ENCODE results near the gene FABP3. TPM values are rescaled to one million over a fixed set of nuclear protein-coding genes. Genes with fewer than 3 reads are reported as not detected.

Gene FABP3
- total RNA-seq, 6 donors from 2014 or later = 4.2 to 98.9 (median 27.2) TPM

DNA sequence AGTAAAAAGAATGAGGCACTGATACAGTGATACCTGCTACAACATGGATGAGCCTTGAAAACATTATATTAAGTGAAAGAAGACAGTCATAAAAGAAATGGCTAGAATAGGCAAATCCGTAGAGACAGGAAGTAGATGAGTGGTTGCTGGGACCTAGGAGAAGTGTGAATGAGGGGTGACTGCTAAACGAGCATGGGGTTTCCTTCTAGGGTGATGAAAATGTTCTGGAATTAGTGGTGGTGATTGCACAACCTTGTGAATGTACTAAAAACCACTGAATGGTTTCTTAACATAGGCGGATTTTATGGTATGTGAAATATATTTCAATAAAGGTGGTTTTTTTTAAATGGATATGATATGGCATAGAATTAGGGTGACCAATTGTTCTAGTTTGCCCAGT, 27.5 kb upstream of the FABP3 start:
- ATAC-seq (ENCODE audit: low FRiP score in 2 of 2) (no peak), DNase-seq (no peak)
- TF ChIP-seq EP300 (IDR thresholded peaks at IDR 0.05) (no peak), POLR2A (IDR thresholded peaks at IDR 0.05) (no peak), POLR2AphosphoS5 (IDR thresholded peaks at IDR 0.05) (no peak)
- TF ChIP-seq, protein P1, sequence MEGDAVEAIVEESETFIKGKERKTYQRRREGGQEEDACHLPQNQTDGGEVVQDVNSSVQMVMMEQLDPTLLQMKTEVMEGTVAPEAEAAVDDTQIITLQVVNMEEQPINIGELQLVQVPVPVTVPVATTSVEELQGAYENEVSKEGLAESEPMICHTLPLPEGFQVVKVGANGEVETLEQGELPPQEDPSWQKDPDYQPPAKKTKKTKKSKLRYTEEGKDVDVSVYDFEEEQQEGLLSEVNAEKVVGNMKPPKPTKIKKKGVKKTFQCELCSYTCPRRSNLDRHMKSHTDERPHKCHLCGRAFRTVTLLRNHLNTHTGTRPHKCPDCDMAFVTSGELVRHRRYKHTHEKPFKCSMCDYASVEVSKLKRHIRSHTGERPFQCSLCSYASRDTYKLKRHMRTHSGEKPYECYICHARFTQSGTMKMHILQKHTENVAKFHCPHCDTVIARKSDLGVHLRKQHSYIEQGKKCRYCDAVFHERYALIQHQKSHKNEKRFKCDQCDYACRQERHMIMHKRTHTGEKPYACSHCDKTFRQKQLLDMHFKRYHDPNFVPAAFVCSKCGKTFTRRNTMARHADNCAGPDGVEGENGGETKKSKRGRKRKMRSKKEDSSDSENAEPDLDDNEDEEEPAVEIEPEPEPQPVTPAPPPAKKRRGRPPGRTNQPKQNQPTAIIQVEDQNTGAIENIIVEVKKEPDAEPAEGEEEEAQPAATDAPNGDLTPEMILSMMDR (IDR thresholded peaks at IDR 0.05) = no peak
- Histone ChIP-seq H3K36me3 (no peaks in the 10 kb centered on the region), H3K4me1 (no peaks in the 10 kb centered on the region), H3K27me3 (no peaks in the 10 kb centered on the region), H3K4me3 (no peak overlapping the region), H3K9me3 (no peaks in the 10 kb centered on the region), H3K27ac (no peak overlapping the region)
- 15 to 30% methylated on average over 3 of the region's 3 CpGs for WGBS, 2 donors

DNA sequence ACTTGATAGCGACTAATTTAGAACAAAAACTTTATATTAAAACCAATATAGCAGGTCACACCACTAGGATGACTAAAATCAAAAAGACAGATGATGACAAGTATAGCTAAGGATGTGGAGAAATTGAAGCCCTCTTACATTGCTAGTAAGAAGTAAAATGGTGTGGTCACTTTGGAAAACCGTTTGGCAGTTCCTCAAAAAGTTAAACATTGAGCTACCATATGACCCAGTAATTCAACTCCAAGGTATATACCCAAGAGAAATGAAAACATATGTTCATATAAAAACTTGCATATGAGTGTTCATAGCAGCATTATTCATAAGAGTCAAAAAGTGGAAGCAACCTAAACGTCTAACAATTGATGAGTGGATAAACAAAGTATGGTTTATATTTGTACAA, 27.1 kb upstream of the FABP3 start:
- TF ChIP-seq, protein P1 (IDR thresholded peaks at IDR 0.05) = no peak
- TF ChIP-seq POLR2A (IDR thresholded peaks at IDR 0.05) (no peak), POLR2AphosphoS5 (IDR thresholded peaks at IDR 0.05) (no peak), EP300 (IDR thresholded peaks at IDR 0.05) (no peak)
- Histone ChIP-seq H3K27me3 (no peaks in the 10 kb centered on the region), H3K27ac (no peak overlapping the region), H3K4me1 (peaks cover under 1 to 1% (median 1%) of the 10 kb centered on the region in 4 donors), H3K36me3 (no peaks in the 10 kb centered on the region), H3K9me3 (no peaks in the 10 kb centered on the region), H3K4me3 (no peak overlapping the region)
- DNase-seq (no peak), ATAC-seq (ENCODE audit: low FRiP score in 2 of 2) (no peak)
- 47 to 53% methylated on average over 3 of the region's 3 CpGs for WGBS, 2 donors

DNA sequence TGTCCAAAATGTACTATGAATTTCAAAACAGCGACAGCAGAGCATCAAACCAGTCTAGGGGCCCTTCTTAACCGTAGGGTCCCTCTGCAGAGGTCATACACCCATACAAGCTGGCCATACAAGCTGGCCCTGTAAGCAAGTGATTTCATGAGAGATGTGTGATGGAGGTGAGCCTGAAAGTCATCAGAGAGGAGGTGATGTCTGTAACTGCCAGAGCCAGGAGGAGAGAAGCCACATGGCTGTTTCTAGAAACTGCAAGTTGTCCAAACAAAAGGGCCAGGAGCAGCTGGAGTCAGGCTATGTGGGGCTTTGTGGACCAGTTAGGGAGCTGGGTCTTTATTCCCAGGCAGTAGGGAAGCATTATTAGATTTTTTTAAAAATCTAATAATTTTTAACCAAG, 25.4 kb upstream of the FABP3 start:
- H3K4me3 ChIP-seq = no peak overlapping the region
- no peaks in the 10 kb centered on the region for H3K27me3 ChIP-seq
- no peaks in the 10 kb centered on the region for H3K9me3 ChIP-seq
- H3K36me3 ChIP-seq = no peaks in the 10 kb centered on the region
- no peak overlapping the region for H3K27ac ChIP-seq
- ATAC-seq (ENCODE audit: low FRiP score in 2 of 2) (no peak), DNase-seq (no peak)
- peaks cover 3 to 10% (median 9%) of the 10 kb centered on the region in 4 donors for H3K4me1 ChIP-seq
- no peak for TF ChIP-seq POLR2A (IDR thresholded peaks at IDR 0.05)
- TF ChIP-seq POLR2AphosphoS5 (IDR thresholded peaks at IDR 0.05) = no peak
- TF ChIP-seq, protein P1 (IDR thresholded peaks at IDR 0.05) = no peak
- TF ChIP-seq EP300 (IDR thresholded peaks at IDR 0.05) = no peak
- WGBS, 2 donors = 85 to 93% methylated on average over 2 of the region's 2 CpGs

DNA sequence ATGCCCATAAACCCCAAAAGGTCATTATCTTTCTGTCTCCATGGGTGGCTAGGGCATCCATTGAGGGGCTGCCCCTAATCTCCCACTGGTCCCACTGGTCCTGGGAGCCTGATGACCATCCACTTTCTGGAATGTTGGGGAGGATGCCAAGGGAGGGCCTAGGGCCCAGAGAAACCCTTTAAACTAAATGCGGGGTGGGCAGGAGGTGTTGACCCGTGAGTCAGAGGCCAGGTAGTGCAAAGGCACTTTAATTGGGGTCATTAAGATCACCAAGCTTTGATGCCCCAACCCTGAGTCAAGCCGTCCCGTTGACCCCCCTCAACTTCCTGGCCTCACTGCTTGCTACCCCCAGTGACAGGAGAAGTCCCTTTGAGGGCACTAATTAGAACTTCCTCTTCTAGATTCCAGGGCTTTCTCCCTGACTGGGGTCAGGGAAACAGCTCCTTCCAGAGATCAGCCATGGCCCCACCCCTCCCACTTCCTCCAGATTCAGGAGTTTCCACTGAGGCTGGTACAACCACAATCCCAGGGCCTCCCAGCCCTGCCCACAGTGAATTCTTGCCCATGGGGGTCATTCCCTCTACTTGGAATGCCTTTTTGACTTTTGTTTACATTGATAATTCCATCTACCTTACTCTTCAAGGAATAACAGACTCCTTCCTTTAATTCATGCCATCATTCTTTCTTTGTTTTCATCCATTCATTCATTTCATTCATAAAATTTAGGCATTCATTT, 24.7 kb upstream of the FABP3 start:
- no peak overlapping the region for H3K4me3 ChIP-seq
- H3K4me1 ChIP-seq = peaks cover 3 to 10% (median 9%) of the 10 kb centered on the region in 4 donors
- DNase-seq (no peak), ATAC-seq (ENCODE audit: low FRiP score in 2 of 2) (no peak)
- no peaks in the 10 kb centered on the region for H3K27me3 ChIP-seq
- no peaks in the 10 kb centered on the region for H3K36me3 ChIP-seq
- no peaks in the 10 kb centered on the region for H3K9me3 ChIP-seq
- H3K27ac ChIP-seq = no peak overlapping the region
- 55 to 83% methylated on average over 2 to 4 of the region's 4 CpGs for WGBS, 2 donors
- TF ChIP-seq EP300 (IDR thresholded peaks at IDR 0.05) = no peak
- TF ChIP-seq, protein P1 (IDR thresholded peaks at IDR 0.05) = no peak
- TF ChIP-seq POLR2AphosphoS5 (IDR thresholded peaks at IDR 0.05) = no peak
- TF ChIP-seq POLR2A (IDR thresholded peaks at IDR 0.05) = no peak
